DMS114 treated with DMSO at 0.1 percent for 48 hours (cell line): ENCODE results near the gene CASP1.
"Not testable (repeated sequence)": the region's sequence is repeated elsewhere in the genome, so short reads cannot be mapped to it uniquely, and the experiment has no call there.

ENCODE experiments used
- DNase-seq: peaks from one replicate; lab custom pipeline; 2025; ENCODE audit not compliant: unreplicated experiment; lab: John Stamatoyannopoulos, UW

Gene CASP1

DNA sequence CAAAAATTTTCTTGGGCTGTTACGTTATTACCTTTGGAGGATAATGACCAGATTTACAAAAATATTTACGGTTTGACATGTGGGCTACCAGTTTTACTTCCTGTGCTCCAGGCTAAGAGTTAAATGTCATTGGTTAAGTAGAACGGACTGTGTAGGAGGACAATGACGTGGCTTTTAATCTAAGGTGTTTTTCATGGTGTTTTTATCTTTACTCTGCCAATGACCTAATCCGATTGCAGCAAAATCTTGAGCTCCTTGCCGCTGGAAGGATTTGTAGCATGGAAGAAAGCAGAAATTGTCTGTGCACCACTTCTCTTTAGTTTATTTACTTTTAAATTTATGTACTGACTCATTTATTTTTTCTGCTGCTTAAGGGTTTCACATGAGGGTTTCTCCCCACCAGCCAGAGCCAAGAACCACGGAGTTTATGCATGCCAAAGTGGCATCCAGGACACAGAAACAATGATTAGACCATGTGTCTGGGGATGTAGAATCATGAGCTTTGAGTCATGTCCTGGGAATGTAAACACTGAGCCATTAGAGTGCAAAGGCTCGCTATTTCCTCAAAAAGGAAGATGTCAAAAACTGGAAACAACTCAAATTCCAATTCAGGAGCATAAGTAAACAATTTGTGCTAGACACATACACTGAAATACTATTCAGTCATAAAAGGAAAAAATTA lies 12.1 kb upstream of the CASP1 start:
- no peak for DNase-seq

DNA sequence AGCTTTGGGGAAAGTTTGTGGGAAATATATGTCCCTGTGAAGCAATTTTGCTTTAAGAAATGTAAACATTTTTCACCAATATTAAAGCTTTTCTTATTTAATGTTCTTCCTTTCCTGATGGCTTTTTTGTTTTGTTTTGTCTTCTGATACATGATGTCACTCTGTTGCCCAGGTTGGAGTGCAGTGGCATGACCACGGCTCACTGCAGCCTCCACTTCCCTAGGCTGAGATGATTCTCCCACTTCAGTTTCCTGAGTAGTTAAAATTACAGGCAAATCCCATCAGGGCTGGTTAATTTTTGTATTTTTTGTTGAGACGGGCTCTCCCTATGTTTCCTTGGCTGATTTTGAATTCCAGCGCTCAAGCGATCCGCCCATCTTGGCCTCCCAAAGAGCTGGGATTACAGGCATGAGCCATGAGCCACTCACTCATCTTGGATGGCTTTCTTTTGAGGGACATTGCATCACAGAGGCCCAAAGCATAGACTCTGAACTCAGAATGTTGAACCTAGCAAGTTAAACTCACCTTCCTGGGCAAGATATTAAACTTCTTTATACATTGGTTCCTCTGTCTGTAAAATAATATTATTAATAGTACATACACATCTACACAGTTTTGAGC lies 10.8 kb upstream of the CASP1 start:
- DNase-seq: no peak

GRCh38 chr11:105044557-105045524 lies 9.9 kb upstream of the CASP1 start, which contains the start of gene CARD16:
TSS of gene CARD16 (minus strand) at chr11:105045335. CDS start at chr11:105045297, 38 bp downstream.
- not testable (repeated sequence) for DNase-seq

DNA sequence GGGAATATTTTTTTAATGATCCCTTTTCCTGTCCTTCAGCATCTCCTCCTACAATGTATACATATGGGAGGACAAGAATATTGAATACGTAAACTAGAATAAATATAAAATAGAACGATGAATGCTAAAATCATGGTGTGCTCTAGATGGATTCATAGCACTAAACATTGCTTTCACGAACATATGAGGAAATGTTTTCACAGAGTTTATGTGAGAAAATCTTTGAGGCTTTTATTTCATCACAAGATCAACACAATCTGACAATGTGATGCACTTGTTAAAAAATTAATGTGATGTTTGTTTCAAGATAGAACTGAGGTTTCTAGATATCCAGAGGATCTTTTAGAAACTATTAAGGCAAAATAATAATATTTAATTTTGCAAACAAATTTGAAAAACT lies 7.2 kb upstream of the CASP1 start:
- DNase-seq: no peak

DNA sequence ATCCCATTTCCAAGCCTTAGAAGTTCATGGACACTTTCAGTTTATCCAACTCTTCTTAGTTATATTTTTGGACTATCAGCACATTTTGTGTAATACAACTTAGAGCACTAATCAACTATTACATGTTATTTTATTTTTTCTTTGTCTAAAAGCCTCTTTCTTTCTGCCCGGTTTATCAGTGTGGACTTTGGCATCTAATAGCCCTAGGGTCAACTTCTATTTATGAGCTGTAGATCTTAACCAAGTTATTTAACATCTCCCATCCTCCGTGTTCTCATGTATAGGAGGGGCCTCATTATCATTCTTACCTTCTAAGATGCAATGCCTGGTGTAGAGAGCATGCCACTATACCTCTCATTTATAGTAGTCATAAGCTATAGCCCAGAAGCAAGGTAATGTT lies 5.8 kb upstream of the CASP1 start:
- no peak for DNase-seq

GRCh38 chr11:105034388-105034787 lies 556 bp downstream of the CASP1 start:
- not testable (repeated sequence) for DNase-seq

GRCh38 chr11:105033781-105034180 lies 1.2 kb downstream of the CASP1 start:
- DNase-seq: no peak

GRCh38 chr11:105033343-105033742 lies 1.6 kb downstream of the CASP1 start:
- DNase-seq: no peak

DNA sequence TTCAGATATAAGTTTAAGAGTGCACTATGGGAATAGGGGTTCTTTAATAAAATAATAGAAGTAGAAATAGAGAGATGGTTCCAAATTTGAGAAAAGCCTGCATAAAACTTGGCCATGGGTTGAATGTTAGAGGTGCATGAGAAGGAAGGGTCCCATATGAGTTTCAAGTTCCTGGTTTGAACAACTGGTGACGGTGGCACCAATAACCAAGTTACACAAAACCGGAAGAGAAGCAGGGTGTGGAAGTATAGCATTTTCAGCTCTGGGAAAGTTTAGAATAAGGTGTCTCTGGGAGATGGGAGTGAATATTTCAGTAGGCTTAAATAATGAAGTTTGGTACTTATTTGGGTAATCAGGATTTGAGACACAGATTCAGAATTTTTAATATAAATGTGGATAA lies 2.4 kb downstream of the CASP1 start:
- no peak for DNase-seq

DNA sequence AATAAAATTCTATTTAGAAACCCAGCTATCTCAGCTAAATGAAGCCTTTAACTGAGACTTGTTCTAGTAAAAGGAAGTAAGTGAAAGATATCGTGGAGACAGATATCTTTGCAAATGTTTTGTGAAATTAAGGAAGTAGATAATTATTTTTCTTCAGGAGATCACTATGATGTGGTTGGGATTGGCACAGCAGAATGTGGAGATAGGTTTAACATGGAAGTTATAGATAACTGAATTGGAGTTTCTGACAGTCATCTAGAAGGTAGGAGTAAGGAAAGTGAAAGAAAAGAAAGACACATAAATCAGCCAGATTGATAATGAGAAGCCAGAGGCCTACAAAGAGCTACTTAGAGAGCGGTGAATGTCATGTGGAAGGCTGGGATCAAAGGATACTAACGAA lies 7.3 kb downstream of the CASP1 start:
- DNase-seq: no peak

GRCh38 chr11:105024394-105024793 lies 10.6 kb downstream of the CASP1 start:
- DNase-seq: no peak

DNA sequence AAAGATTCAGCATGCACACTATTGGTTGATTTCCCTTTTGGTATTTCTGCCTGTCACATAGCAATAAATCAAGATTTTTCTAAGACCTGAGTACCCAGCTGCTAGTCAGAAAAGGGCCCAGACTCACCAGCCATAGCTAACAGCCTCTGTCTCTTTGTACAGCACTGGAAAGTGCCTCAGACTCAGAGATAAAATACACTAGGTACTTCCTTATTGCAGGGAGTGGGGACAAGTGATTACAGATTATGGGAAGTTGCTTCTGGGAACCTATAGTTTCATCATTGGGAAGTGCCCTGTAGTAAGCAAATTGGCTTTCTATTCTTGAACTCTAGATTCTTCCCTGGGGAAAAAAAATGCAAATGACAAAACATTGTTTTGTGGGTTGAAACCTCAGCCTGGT lies 11.9 kb downstream of the CASP1 start, which contains the start of gene CASP5:
Gene CASP5 (minus strand): TSS at position 166 of the 400 bp plus-strand sequence. CDS start 32 bp downstream, at position 134.
- DNase-seq: no peak

- DNase-seq: no peak
These were observed 12.4 kb downstream of the CASP1 start for GRCh38 chr11:105022527-105022926.

- DNase-seq: no peak
These were observed 27.5 kb downstream of the CASP1 start for GRCh38 chr11:105007463-105007862.

DNA sequence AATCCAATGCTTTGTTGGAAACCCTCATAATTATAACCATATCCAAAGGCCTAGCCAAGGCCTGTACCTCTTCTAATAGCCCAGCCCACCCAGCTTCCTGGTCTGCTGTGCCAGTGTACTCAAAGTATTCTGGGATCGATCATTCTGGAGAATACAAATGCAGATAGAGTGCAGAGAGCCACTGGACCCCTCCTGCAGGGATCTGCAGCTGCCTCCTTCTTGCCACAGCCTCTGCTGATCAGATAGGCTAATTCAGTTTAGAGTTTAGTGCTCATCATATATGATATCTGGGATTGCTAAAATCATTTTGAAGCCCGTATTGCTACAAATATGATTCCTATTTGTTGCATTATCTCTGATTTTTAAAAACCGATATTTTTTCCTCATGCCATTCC lies 29.5 kb downstream of the CASP1 start:
- no peak for DNase-seq

DNA sequence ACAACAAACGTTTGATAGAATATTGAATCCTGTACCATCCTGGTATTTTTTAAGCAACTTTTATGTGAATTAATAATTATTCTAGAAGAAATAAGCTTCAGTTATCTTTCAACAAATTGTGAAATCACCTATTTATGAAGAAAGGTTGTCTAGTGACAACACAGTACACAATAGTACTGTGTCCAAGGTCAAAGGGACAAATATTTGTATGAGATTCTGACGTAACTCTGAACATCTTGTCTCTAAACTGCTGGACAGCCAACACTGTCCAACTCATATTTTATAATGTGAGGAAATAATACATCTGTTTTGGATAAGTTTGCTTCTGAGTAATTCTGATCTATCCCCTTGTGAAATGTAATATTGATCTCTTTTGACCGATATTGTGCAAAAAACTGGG lies 30.9 kb downstream of the CASP1 start:
- no peak for DNase-seq

GRCh38 chr11:105003151-105003550 lies 31.8 kb downstream of the CASP1 start:
- no peak for DNase-seq

GRCh38 chr11:105000797-105001196 lies 34.1 kb downstream of the CASP1 start:
- no peak for DNase-seq

DNA sequence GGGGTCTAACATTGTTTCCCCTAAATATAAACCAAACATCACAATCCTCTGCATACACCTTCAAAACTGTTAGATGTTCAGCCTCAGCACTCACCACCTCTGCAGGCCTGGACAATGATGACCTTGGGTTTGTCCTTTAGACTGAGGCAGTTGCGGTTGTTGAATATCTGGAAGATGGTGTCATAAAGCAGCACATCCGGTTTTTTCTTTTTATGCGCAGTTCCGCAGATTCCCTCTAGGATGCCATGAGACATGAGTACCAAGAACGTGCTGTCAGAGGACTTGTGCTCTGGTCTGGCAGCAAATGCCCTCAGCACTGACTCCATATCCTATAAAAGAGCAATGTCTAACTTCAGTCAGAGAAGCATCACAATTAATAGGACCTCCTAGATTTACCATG lies 34.8 kb downstream of the CASP1 start:
- no peak for DNase-seq

- no peak for DNase-seq
These were observed 35.2 kb downstream of the CASP1 start for GRCh38 chr11:104999721-105000120.

GRCh38 chr11:104997288-104997687 lies 37.7 kb downstream of the CASP1 start:
- DNase-seq: no peak

DNA sequence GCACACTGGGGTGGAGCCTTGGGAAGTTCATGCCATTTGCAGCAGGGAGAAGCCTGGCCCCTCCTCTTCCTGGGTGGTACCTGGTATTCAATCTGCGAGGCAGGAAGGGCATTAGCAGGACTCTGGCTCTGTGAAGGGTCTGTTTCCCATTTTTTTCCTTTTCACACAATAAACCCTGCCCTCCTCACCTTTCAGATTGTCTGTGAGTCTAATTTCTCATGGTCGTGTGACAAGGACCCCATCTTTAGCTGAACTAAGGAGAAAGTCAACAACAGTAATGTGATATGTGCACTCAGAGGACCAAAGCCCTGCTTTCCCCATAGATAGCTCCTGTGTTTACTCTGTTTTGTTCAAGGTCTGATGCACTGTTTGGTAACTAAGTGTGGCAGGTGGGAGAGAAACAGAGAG lies 39.9 kb downstream of the CASP1 start:
- DNase-seq: no peak
